GM12892 (cell line): Measurements from ENCODE around the gene UNC13D.

Experiments used
- POLR2A ChIP-seq: IDR thresholded peaks from 2 replicates; pipeline ENCODE4 v1.6.1; 2011; ENCODE audit warnings: low read depth, low read length, control low read depth
- TAF1 ChIP-seq: IDR thresholded peaks from 2 replicates; pipeline ENCODE4 v1.6.1; 2011; ENCODE audit warnings: low read depth, mild to moderate bottlenecking, control low read depth, low read length, borderline replicate concordance

GRCh38 chr17:75814900-75815373, 29.3 kb downstream of the UNC13D start:
- TF ChIP-seq POLR2A, result no peak
- no peak for TF ChIP-seq TAF1
